ENCODE results near the gene SERPINA1.
"Not testable (repeated sequence)": the region's sequence is repeated elsewhere in the genome, so short reads cannot be mapped to it uniquely, and the experiment has no call there.

Gene SERPINA1

GRCh38 chr14:94388384-94389103, at the start of gene SERPINA1:
Gene SERPINA1 (minus strand): TSS chr14:94388602. CDS start chr14:94383237, 5,365 bp downstream.
- no peak for DNase-seq (ENCODE audit: low read depth in 2 of 2)

GRCh38 chr14:94428610-94429009, 40.2 kb upstream of the SERPINA1 start:
- DNase-seq (ENCODE audit: low read depth in 2 of 2), result no peak

GRCh38 chr14:94427016-94427613, 38.7 kb upstream of the SERPINA1 start:
- no peak for DNase-seq (ENCODE audit: low read depth in 2 of 2)

GRCh38 chr14:94426526-94426925, 38.1 kb upstream of the SERPINA1 start:
- DNase-seq (ENCODE audit: low read depth in 2 of 2), result no peak

- DNase-seq (ENCODE audit: low read depth in 2 of 2), result no peak
Measured at GRCh38 chr14:94424371-94424770, 36.0 kb upstream of the SERPINA1 start.

- peak; percentile 37 to 57 for DNase-seq (ENCODE audit: low read depth in 2 of 2)
Measured at GRCh38 chr14:94423453-94424056, 35.2 kb upstream of the SERPINA1 start.

GRCh38 chr14:94421316-94421715, 32.9 kb upstream of the SERPINA1 start:
- DNase-seq (ENCODE audit: low read depth in 2 of 2), result no peak

- DNase-seq (ENCODE audit: low read depth in 2 of 2), result not testable (repeated sequence)
Measured at GRCh38 chr14:94417497-94418205, 29.2 kb upstream of the SERPINA1 start.

GRCh38 chr14:94412671-94413638, 24.6 kb upstream of the SERPINA1 start:
- no peak for DNase-seq (ENCODE audit: low read depth in 2 of 2)

- no peak for DNase-seq (ENCODE audit: low read depth in 2 of 2)
Measured at GRCh38 chr14:94411638-94412037, 23.2 kb upstream of the SERPINA1 start.

GRCh38 chr14:94409430-94409829, 21.0 kb upstream of the SERPINA1 start:
- DNase-seq (ENCODE audit: low read depth in 2 of 2), result not testable (repeated sequence)

- no peak for DNase-seq (ENCODE audit: low read depth in 2 of 2)
Measured at GRCh38 chr14:94408546-94409095, 20.2 kb upstream of the SERPINA1 start.

GRCh38 chr14:94407906-94408305, 19.5 kb upstream of the SERPINA1 start:
- DNase-seq (ENCODE audit: low read depth in 2 of 2), result no peak

- DNase-seq (ENCODE audit: low read depth in 2 of 2), result no peak
Measured at GRCh38 chr14:94406910-94407309, 18.5 kb upstream of the SERPINA1 start.

GRCh38 chr14:94405486-94405885, 17.1 kb upstream of the SERPINA1 start:
- no peak for DNase-seq (ENCODE audit: low read depth in 2 of 2)

GRCh38 chr14:94404561-94404960, 16.2 kb upstream of the SERPINA1 start:
- DNase-seq (ENCODE audit: low read depth in 2 of 2), result no peak

- DNase-seq (ENCODE audit: low read depth in 2 of 2), result no peak
Measured at GRCh38 chr14:94403312-94403932, 15.0 kb upstream of the SERPINA1 start.

GRCh38 chr14:94401083-94401482, 12.7 kb upstream of the SERPINA1 start:
- DNase-seq (ENCODE audit: low read depth in 2 of 2), result no peak

GRCh38 chr14:94400422-94400841, 12.0 kb upstream of the SERPINA1 start:
- DNase-seq (ENCODE audit: low read depth in 2 of 2), result no peak

- no peak for DNase-seq (ENCODE audit: low read depth in 2 of 2)
Measured at GRCh38 chr14:94398536-94398935, 10.1 kb upstream of the SERPINA1 start.

GRCh38 chr14:94398182-94398479, 9.7 kb upstream of the SERPINA1 start:
- no peak for DNase-seq (ENCODE audit: low read depth in 2 of 2)

All from stimulated activated CD4-positive, alpha-beta T cell treated with anti-CD3 and anti-CD28 coated beads, Interleukin-4, amount 100 ng/mL, for 48 hours (primary cell).